PC-3 (cell line): ENCODE results near the gene C1orf21. TPM values are rescaled to one million over a fixed set of nuclear protein-coding genes. Genes with fewer than 3 reads are reported as not detected.
A peak's percentile ranks its signal among the peaks of the same experiment; 100 is the strongest.

Source experiments
- ATAC-seq: fragments of 200-7000 bp; cut with Tn5 transposase; 2 replicates; pipeline ENCODE4 v1.9.1; 2020; ENCODE audit warnings: mild to moderate bottlenecking, moderate library complexity
- BruUV-seq: library from RNA; stranded (reverse); fragments of 400-500 nt; replicated peaks from 2 replicates; lab custom pipeline; 2021; lab: Mats Ljungman, UMichigan
- CTCF ChIA-PET: fragments of 300-600 bp; sonication (Branson Sonifier 250); formaldehyde crosslinking; loops from one replicate; lab custom pipeline; 2022; ENCODE audit warnings: antibody characterized with exemption; lab: Charles Lee
- POLR2A ChIA-PET: fragments of 300-600 bp; sonication (Branson Sonifier 250); formaldehyde crosslinking; loops from one replicate; lab custom pipeline; 2022; ENCODE audit warnings: antibody characterized with exemption; ENCODE audit not compliant: unreplicated experiment; lab: Charles Lee
- DNase-seq: peaks from one replicate; pipeline ENCODE4 v3.0.0-alpha.2; 2015
- H2AFZ ChIP-seq: fragments of 300-600 bp; sonication (generic); 2 replicates; pipeline ENCODE4 v1.6.0; 2016; ENCODE audit warnings: antibody characterized with exemption, low read length
- H3F3A ChIP-seq: fragments of 300-600 bp; sonication (generic); one replicate; pipeline ENCODE4 v1.6.0; 2017; ENCODE audit warnings: antibody characterized with exemption, low read length, control low read depth, mild to moderate bottlenecking; ENCODE audit not compliant: unreplicated experiment
- H3K27ac ChIP-seq: fragments of 300-600 bp; sonication (generic); 2 replicates; pipeline ENCODE4 v1.5.1; 2016; ENCODE audit warnings: mild to moderate bottlenecking, low read length
- H3K27me3 ChIP-seq: fragments of 300-600 bp; sonication (generic); 2 replicates; pipeline ENCODE4 v1.6.1; 2016; ENCODE audit warnings: low read length, mixed read lengths
- H3K36me3 ChIP-seq: fragments of 300-600 bp; sonication (generic); 2 replicates; pipeline ENCODE4 v1.6.1; 2016; ENCODE audit warnings: low read depth, mixed run types, low read length, mixed read lengths
- H3K4me1 ChIP-seq: fragments of 300-600 bp; sonication (generic); 2 replicates; pipeline ENCODE4 v1.5.1; 2016; ENCODE audit warnings: low read length; ENCODE audit not compliant: insufficient read depth
- H3K4me2 ChIP-seq: fragments of 300-600 bp; sonication (generic); 2 replicates; pipeline ENCODE4 v1.6.0; 2016; ENCODE audit warnings: low read length
- H3K4me3 ChIP-seq: fragments of 300-600 bp; sonication (generic); 2 replicates; pipeline ENCODE4 v1.5.1; 2016; ENCODE audit warnings: mild to moderate bottlenecking, low read length, mixed read lengths
- H3K79me2 ChIP-seq: fragments of 300-600 bp; sonication (generic); 2 replicates; pipeline ENCODE4 v1.6.1; 2017; ENCODE audit warnings: low read length, mixed read lengths
- H3K9ac ChIP-seq: fragments of 300-600 bp; sonication (generic); 2 replicates; pipeline ENCODE4 v1.6.0; 2016; ENCODE audit warnings: mild to moderate bottlenecking, low read length
- H3K9me2 ChIP-seq: fragments of 300-600 bp; sonication (generic); replicated peaks from 2 replicates; pipeline ENCODE4 v1.6.1; 2016; ENCODE audit warnings: mixed run types, low read length, mixed read lengths
- H3K9me3 ChIP-seq: fragments of 300-600 bp; sonication (generic); 2 replicates; pipeline ENCODE4 v1.6.1; 2016; ENCODE audit warnings: low read length, mixed read lengths
- H4K20me1 ChIP-seq: fragments of 300-600 bp; sonication (generic); 2 replicates; pipeline ENCODE4 v1.6.1; 2016; ENCODE audit warnings: low read length, mixed read lengths
- CTCF ChIP-seq: fragments of 300-600 bp; sonication (generic); conservative IDR thresholded peaks from 2 replicates; pipeline ENCODE4 v1.5.1; 2017; ENCODE audit warnings: antibody characterized with exemption, low read depth, mild to moderate bottlenecking, low read length
- EZH2 ChIP-seq: fragments of 300-600 bp; sonication (generic); IDR thresholded peaks from one replicate; pipeline ENCODE4 v1.6.1; 2017; ENCODE audit warnings: antibody characterized with exemption, mild to moderate bottlenecking, low read length; ENCODE audit not compliant: unreplicated experiment
- EZH2phosphoT487 ChIP-seq: fragments of 300-600 bp; sonication (generic); IDR thresholded peaks from 2 replicates; pipeline ENCODE4 v1.6.1; 2018; ENCODE audit warnings: mild to moderate bottlenecking, antibody characterized with exemption, low read length, borderline replicate concordance
- intact Hi-C: fragments of 100-400 bp; cut with micrococcal nuclease; formaldehyde crosslinking; loops from 2 replicates; pipeline ENCODE4 v1.9.0; 2023
- total RNA-seq: library from RNA; depleted of rRNA; stranded (reverse); fragments of >200 nt; gene quantifications from 2 replicates; pipeline ENCODE4 v1.2.3, GENCODE V29; 2014

C1orf21 gene
- total RNA-seq, 1 experiment from 2014 or later, result 1.3 TPM

GRCh38 chr1:184359909-184360308 is 26.9 kb upstream of the C1orf21 start:
- DNase-seq, result no peak
- no peak overlapping the region for H3K27ac ChIP-seq
- no peaks in the 10 kb centered on the region for H3K9me3 ChIP-seq
- BruUV-seq, result no TSS peak
- ChIA-PET CTCF (no interaction called here), POLR2A (no interaction called here)
- no peak overlapping the region for H3K9ac ChIP-seq
- H4K20me1 ChIP-seq, result no peaks in the 10 kb centered on the region
- no peaks in the 10 kb centered on the region for H3K36me3 ChIP-seq
- H2AFZ ChIP-seq, result no peak overlapping the region; the same call in 1 of the 2 replicates
- no peak for ATAC-seq
- H3K4me1 ChIP-seq, result no peaks in the 10 kb centered on the region
- no peaks in the 10 kb centered on the region for H3K79me2 ChIP-seq
- H3K4me2 ChIP-seq, result no peak overlapping the region
- H3K4me3 ChIP-seq, result no peak overlapping the region
- H3F3A ChIP-seq, result no peaks in the 10 kb centered on the region
- no peaks in the 10 kb centered on the region for H3K9me2 ChIP-seq
- 0 out of 2 replicates have a peak, but pooled peaks cover 3% of the 10 kb centered on the region for H3K27me3 ChIP-seq
- intact Hi-C loops, result no loop called here
- TF ChIP-seq CTCF, result no peak
- TF ChIP-seq EZH2, result no peak
- TF ChIP-seq EZH2phosphoT487, result no peak

- Histone ChIP-seq H3K9ac (no peak overlapping the region), H3K79me2 (no peaks in the 10 kb centered on the region), H3K27me3 (no peaks in the 10 kb centered on the region), H3K4me2 (no peak overlapping the region), H3K27ac (no peak overlapping the region), H4K20me1 (no peaks in the 10 kb centered on the region), H3K36me3 (no peaks in the 10 kb centered on the region), H2AFZ (no peak overlapping the region), H3F3A (no peaks in the 10 kb centered on the region), H3K9me3 (no peaks in the 10 kb centered on the region), H3K9me2 (no peaks in the 10 kb centered on the region), H3K4me1 (no peaks in the 10 kb centered on the region), H3K4me3 (no peak overlapping the region)
- intact Hi-C loops, result no loop called here
- ChIA-PET POLR2A (interaction anchor here (0.6 kb wide), 1 partner anchor 39 kb away, joined by 3 read pairs; no protein-coding TSS in a partner anchor), CTCF (no interaction called here)
- TF ChIP-seq EZH2phosphoT487, result no peak
- TF ChIP-seq EZH2, result no peak
- TF ChIP-seq CTCF, result no peak
- ATAC-seq, result peak; percentile 48; the same call in 1 of the 2 replicates
- peak; percentile 9 for DNase-seq
- no TSS peak for BruUV-seq
These were observed 24.0 kb upstream of the C1orf21 start for GRCh38 chr1:184362876-184363275.

- TF ChIP-seq EZH2, result no peak
- H3K4me1 ChIP-seq, result no peaks in the 10 kb centered on the region
- H3K4me3 ChIP-seq, result no peak overlapping the region
- no TSS peak for BruUV-seq
- ATAC-seq, result no peak
- H3K27ac ChIP-seq, result no peak overlapping the region
- no peak for DNase-seq
- H3K27me3 ChIP-seq, result no peaks in the 10 kb centered on the region
- H2AFZ ChIP-seq, result no peak overlapping the region
- H3K9me2 ChIP-seq, result no peaks in the 10 kb centered on the region
- intact Hi-C loops, result no loop called here
- no peaks in the 10 kb centered on the region for H3K79me2 ChIP-seq
- H3K9me3 ChIP-seq, result no peaks in the 10 kb centered on the region
- H3K36me3 ChIP-seq, result no peaks in the 10 kb centered on the region
- no peaks in the 10 kb centered on the region for H4K20me1 ChIP-seq
- no peak overlapping the region for H3K4me2 ChIP-seq
- H3F3A ChIP-seq, result no peaks in the 10 kb centered on the region
- POLR2A ChIA-PET, result no interaction called here
- CTCF ChIA-PET, result no interaction called here
- no peak overlapping the region for H3K9ac ChIP-seq
These were observed 21.1 kb upstream of the C1orf21 start for GRCh38 chr1:184365699-184366098.
